Tibial nerve (tissue), 4 donors: ENCODE results near the gene KIF5C. TPM values are rescaled to one million over a fixed set of nuclear protein-coding genes. Genes with fewer than 3 reads are reported as not detected.

ENCODE experiments used
- DNase-seq, 2 donors: peaks; one replicate each; pipeline ENCODE4 v3.0.0-alpha.2; 2019; ENCODE audit warnings: low spot score in 2 of 2
- H3K27ac ChIP-seq, 4 donors: fragments of 200-600 bp; sonication (generic) in 3 of 4; one replicate each; pipeline ENCODE4 v1.5.1; 2017 to 2019; ENCODE audit warnings: mild to moderate bottlenecking in 1 of 4
- H3K27me3 ChIP-seq, 2 donors: fragments of 200-600 bp; sonication (generic) in 1 of 2; one replicate each; pipeline versions ENCODE4 v1.5.1 to v1.6.0; 2017 to 2019
- H3K36me3 ChIP-seq, 3 donors: fragments of 200-600 bp; sonication (generic); one replicate each; pipeline ENCODE4 v1.5.1; 2018 to 2019
- H3K4me1 ChIP-seq, 4 donors: fragments of 200-600 bp; sonication (generic) in 3 of 4; one replicate each; pipeline ENCODE4 v1.5.1; 2017 to 2019
- H3K4me3 ChIP-seq, 4 donors: fragments of 200-600 bp; sonication (generic) in 3 of 4; one replicate each; pipeline ENCODE4 v1.5.1; 2017 to 2019; ENCODE audit warnings: mild to moderate bottlenecking in 1 of 4, moderate library complexity in 1 of 4
- H3K9me3 ChIP-seq, 4 donors: fragments of 200-600 bp; sonication (generic) in 3 of 4; one replicate each; pipeline ENCODE4 v1.5.1; 2017 to 2019
- CTCF ChIP-seq, 5 experiments: fragments of 200-600 bp in 3 of 5; fragments of 450-650 bp in 2 of 5; sonication (generic) in 3 of 5; IDR thresholded peaks; one replicate each; pipeline ENCODE4 v1.5.1; 2016 to 2019; ENCODE audit warnings: antibody characterized with exemption in 5 of 5, mild to moderate bottlenecking in 3 of 5, moderate library complexity in 2 of 5
- EP300 ChIP-seq, 2 donors: sonication (generic); formaldehyde crosslinking; IDR thresholded peaks; one replicate each; pipeline ENCODE4 v1.6.1; 2017; ENCODE audit warnings: antibody characterized with exemption in 2 of 2, mild to moderate bottlenecking in 1 of 2
- POLR2A ChIP-seq, 2 donors: fragments of 450-650 bp; IDR thresholded peaks; one replicate each; pipeline ENCODE4 v1.6.1; 2017; ENCODE audit warnings: antibody characterized with exemption in 2 of 2, mild to moderate bottlenecking in 2 of 2, moderate library complexity in 2 of 2
- WGBS, 2 donors: methylation state at CpG; one replicate each; pipeline ENCODE4 v1.1.5; 2018; 5-methylcytosine and 5-hydroxymethylcytosine counted together
- total RNA-seq, 4 donors: library from RNA; depleted of rRNA; stranded (reverse); fragments of >200 nt; gene quantifications; one replicate each; pipeline ENCODE4 v1.1.0, GENCODE V29; 2016

KIF5C gene
- total RNA-seq, 4 donors from 2014 or later: 10.8 to 47.9 (median 23.6) TPM

DNA sequence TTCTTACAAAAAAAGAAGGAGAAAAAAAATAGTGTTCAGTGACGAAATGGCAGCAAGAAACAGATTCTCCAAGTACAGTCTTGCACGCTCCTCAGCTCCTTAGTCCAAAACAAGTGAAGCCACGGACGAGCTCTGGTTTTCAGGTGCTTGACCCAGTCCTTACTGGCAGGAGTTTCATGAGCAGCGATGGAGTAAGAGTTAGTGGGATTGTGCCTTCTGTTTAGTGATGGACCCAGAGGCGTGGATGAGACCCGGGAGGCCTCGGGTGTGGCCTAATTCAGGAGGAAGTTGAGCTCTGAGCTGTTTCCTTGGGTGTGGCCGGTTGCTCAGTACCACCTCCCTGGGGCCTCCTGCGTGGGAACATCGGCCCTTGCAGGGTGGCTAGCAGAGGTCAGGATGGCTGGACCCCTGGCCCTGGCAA is 52.0 kb downstream of the KIF5C start:
- no peaks in the 10 kb centered on the region for H3K27me3 ChIP-seq
- no peak overlapping the region for H3K27ac ChIP-seq
- 56 to 59% methylated on average over 11 of the region's 11 CpGs for WGBS, 2 donors
- H3K4me3 ChIP-seq: peak overlapping the region in 1 of 4 donors; percentile 20
- TF ChIP-seq EP300 (IDR thresholded peaks at IDR 0.05) (no peak), POLR2A (IDR thresholded peaks at IDR 0.05) (no peak), CTCF (IDR thresholded peaks at IDR 0.05) (no peak)
- H3K9me3 ChIP-seq: no peaks in the 10 kb centered on the region
- DNase-seq: no peak
- H3K4me1 ChIP-seq: peaks cover 0 to 18% (median 0%) of the 10 kb centered on the region in 4 donors
- H3K36me3 ChIP-seq: no peaks in the 10 kb centered on the region

DNA sequence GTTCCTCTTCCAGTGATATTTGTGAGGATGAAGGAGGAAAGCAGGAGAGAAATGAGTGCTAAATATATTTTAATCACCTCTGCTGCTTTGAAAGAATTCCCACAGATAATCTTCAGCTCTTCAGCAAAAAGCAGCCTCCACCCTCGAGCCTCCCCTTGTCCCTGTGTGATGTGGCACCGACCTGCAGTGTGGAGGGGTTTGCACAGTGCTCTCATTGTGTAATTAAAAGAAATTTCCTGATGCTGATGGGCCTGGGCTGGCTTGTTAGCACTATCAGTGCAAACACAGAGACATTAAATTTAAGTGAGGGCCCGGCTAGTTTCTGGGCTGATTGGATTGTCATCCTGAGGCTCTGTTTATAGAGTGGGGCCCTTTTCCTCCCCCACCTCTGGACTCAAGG is 53.4 kb downstream of the KIF5C start:
- Histone ChIP-seq H3K4me1 (peaks cover 0 to 24% (median 3%) of the 10 kb centered on the region in 4 donors), H3K36me3 (no peaks in the 10 kb centered on the region), H3K4me3 (no peak overlapping the region), H3K9me3 (no peaks in the 10 kb centered on the region), H3K27ac (no peak overlapping the region), H3K27me3 (no peaks in the 10 kb centered on the region)
- 71 to 74% methylated on average over 3 of the region's 3 CpGs for WGBS, 2 donors
- TF ChIP-seq POLR2A (IDR thresholded peaks at IDR 0.05) (no peak), CTCF (IDR thresholded peaks at IDR 0.05) (no peak), EP300 (IDR thresholded peaks at IDR 0.05) (no peak)
- DNase-seq: no peak

GRCh38 chr2:148930046-148930775 is 55.2 kb downstream of the KIF5C start:
- DNase-seq: no peak
- Histone ChIP-seq H3K36me3 (no peaks in the 10 kb centered on the region), H3K27me3 (no peaks in the 10 kb centered on the region), H3K27ac (no peak overlapping the region), H3K9me3 (no peaks in the 10 kb centered on the region), H3K4me3 (no peak overlapping the region), H3K4me1 (peaks cover 0 to 24% (median 3%) of the 10 kb centered on the region in 4 donors)
- WGBS, 2 donors: 68 to 73% methylated on average over 9 of the region's 9 CpGs
- TF ChIP-seq POLR2A (IDR thresholded peaks at IDR 0.05): no peak
- TF ChIP-seq EP300 (IDR thresholded peaks at IDR 0.05): no peak
- TF ChIP-seq CTCF (IDR thresholded peaks at IDR 0.05): no peak

- no peaks in the 10 kb centered on the region for H3K27me3 ChIP-seq
- no peak overlapping the region for H3K4me3 ChIP-seq
- no peak for DNase-seq
- no peaks in the 10 kb centered on the region for H3K36me3 ChIP-seq
- no peak overlapping the region for H3K27ac ChIP-seq
- TF ChIP-seq POLR2A (IDR thresholded peaks at IDR 0.05) (no peak), EP300 (IDR thresholded peaks at IDR 0.05) (no peak)
- peaks cover 0 to 7% (median 3%) of the 10 kb centered on the region in 4 donors for H3K4me1 ChIP-seq
- WGBS, 2 donors: 26 to 36% methylated on average over 7 of the region's 7 CpGs
- no peaks in the 10 kb centered on the region for H3K9me3 ChIP-seq
Observed at GRCh38 chr2:148932536-148932935, 57.5 kb downstream of the KIF5C start.

GRCh38 chr2:148933456-148933855 is 58.4 kb downstream of the KIF5C start:
- Histone ChIP-seq H3K4me3 (no peak overlapping the region), H3K4me1 (peaks cover 0 to 5% (median 3%) of the 10 kb centered on the region in 4 donors), H3K36me3 (no peaks in the 10 kb centered on the region), H3K27ac (no peak overlapping the region), H3K27me3 (no peaks in the 10 kb centered on the region), H3K9me3 (no peaks in the 10 kb centered on the region)
- WGBS, 2 donors: 95 to 96% methylated on average over 7 of the region's 7 CpGs
- TF ChIP-seq POLR2A (IDR thresholded peaks at IDR 0.05): no peak
- TF ChIP-seq EP300 (IDR thresholded peaks at IDR 0.05): no peak
- no peak for TF ChIP-seq CTCF (IDR thresholded peaks at IDR 0.05)
- DNase-seq: no peak
